ENCODE data around the gene CBFA2T2. TPM values are rescaled to one million over a fixed set of nuclear protein-coding genes. Genes with fewer than 3 reads are reported as not detected.
"Not testable (repeated sequence)": the region's sequence is repeated elsewhere in the genome, so short reads cannot be mapped to it uniquely, and the experiment has no call there.

The CBFA2T2 gene
- total RNA-seq, 2 donors from 2014 or later = 8.3 to 10.7 TPM

DNA sequence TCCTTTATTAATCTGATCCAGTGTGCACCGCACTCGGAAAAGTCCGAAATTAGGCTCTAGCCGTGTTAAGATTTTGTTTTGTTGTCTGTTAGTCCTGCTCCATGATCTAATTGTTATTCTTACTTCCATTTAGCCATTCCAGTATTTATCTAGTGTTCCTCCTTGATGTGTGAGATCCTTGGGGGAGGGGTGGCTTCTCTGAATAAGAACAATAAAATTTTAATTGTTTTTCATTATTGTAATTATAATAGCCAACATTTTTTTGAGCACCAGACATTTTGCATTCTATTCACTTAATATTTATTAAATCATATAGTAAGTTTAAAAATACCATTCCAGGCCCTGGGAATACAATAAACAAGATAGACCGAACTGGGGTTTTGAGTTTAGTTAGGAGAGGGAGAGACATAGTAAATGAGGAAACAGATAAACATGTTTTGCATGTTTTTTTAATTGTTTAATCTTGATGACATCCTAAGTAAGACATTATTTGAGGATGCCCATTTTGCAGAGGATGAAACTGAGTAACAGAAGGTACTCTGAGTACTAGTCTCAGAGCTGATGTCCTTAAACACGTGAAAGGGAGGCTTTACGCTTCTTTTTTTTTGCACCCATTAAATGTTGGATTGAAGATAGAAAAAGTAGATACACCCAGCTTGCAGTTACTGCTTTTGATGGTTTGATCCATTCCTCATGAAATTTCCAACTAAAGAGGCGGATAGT, 1.2 kb downstream of the CBFA2T2 start:
- ATAC-seq (no peak), DNase-seq (no peak)
- intact Hi-C loops (cut with DNase I) = no loop called here

DNA sequence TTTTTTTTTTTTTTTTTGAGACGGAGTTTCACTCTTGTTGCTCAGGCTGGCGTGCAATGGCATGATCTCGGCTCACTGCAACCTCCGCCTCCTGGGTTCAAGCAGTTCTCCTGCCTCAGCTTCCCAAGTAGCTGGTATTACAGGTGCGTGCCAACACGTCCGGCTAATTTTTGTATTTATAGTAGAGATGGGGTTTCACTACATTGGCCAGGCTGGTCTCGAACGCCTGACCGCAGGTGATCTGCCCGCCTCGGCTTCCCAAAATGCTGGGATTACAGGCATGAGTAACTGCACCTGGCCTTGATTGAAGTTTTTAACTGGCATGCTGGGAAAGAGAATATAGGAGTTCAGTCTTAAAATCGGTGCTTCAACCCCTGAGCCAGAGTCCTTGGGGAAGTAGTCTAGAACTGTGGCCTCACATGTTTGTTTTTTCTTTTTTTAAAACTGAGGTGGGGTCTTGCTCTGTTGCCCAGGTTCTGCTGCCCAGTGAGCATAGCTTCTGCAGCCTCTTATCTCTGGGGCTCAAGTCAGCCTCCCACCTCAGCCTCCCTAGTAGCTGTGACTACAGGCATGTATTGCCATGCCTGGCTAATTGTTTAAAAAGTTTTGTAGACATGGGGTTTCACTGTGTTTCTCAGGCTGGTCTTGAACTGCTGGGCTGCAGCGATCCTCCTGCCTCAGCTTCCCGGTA, 3.3 kb downstream of the CBFA2T2 start:
- DNase-seq (no peak), ATAC-seq (no peak)
- intact Hi-C loops (cut with DNase I) = no loop called here

GRCh38 chr20:33496776-33497175, 6.9 kb downstream of the CBFA2T2 start:
- ATAC-seq; intact Hi-C loops (cut with DNase I); DNase-seq: not testable (repeated sequence)

- DNase-seq (no peak), ATAC-seq (no peak)
- intact Hi-C loops (cut with DNase I) = no loop called here
Observed at GRCh38 chr20:33499355-33499754, 9.5 kb downstream of the CBFA2T2 start.

DNA sequence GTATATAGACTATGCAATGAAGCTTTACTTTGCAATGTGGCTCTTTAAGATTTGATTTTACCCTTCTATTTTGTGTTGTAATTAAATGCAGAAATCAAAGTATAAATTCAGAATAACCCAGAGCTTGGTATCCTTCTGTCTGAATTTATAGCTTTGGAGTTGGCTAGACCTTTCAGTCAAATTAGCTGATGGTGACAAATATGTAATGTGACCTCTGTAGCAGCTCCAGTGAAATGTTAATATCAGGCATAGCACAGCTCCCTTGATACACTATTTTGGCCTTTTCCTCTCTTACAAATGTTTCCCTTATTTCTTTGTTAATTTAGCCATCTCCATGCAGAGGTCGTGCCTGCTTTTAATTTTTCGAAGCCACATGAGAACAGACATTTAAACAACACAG, 11.1 kb downstream of the CBFA2T2 start:
- intact Hi-C loops (cut with DNase I) = no loop called here
- DNase-seq (no peak), ATAC-seq (no peak)

GRCh38 chr20:33503564-33503963, 13.7 kb downstream of the CBFA2T2 start:
- ATAC-seq = no peak
- intact Hi-C loops (cut with DNase I) = no loop called here

GRCh38 chr20:33506576-33506975, 16.7 kb downstream of the CBFA2T2 start:
- ATAC-seq = no peak
- intact Hi-C loops (cut with DNase I) = no loop called here
- DNase-seq = no peak

More at GRCh38 chr20:33503564-33503963, 13.7 kb downstream of the CBFA2T2 start:
- DNase-seq = no peak

- intact Hi-C loops (cut with DNase I) = no loop called here
- DNase-seq (no peak), ATAC-seq (no peak)
Observed at GRCh38 chr20:33507461-33507860, 17.6 kb downstream of the CBFA2T2 start.

DNA sequence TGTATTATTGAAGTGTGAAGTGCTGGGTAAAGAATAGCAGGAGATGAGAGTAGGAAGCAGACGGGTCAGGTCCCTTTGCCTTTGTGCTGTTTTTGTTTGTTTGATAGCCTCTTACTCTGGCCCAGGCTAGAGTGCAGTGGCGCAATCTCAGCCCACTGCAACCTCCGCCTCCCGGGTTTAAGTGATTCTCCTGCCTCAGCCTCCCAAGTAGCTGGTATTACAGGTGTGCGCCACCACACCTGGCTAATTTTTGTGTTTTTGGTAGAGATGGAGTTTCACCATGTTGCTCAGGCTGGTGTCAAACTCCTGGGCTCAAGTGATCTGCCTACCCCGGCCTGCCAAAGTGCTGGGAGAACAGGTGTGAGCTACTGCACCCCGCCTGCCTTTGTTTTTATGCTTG, 18.1 kb downstream of the CBFA2T2 start:
- intact Hi-C loops (cut with DNase I); ATAC-seq; DNase-seq: not testable (repeated sequence)

DNA sequence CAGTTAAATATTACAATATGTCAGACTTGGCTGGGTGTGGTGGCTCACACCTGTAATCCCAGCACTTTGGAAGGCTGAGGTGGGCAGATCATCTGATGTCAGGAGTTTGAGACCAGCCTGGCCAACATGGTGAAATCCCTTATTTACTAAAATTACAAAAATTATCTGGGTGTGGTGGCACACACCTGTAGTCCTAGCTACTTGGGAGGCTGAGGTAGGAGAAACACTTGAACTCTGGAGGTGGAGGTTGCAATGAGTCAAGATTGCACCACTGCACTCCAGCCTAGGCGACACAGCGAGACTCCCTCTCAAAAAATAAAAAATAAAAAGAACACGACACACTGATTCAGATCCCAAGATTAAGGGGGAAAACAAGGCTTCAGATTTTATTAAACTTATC, 19.2 kb downstream of the CBFA2T2 start:
- DNase-seq; ATAC-seq; intact Hi-C loops (cut with DNase I): not testable (repeated sequence)

GRCh38 chr20:33511876-33512275, 22.0 kb downstream of the CBFA2T2 start:
- intact Hi-C loops (cut with DNase I) = not testable (repeated sequence)

GRCh38 chr20:33515569-33516216, 25.8 kb downstream of the CBFA2T2 start:
- no peak for ATAC-seq
- intact Hi-C loops (cut with DNase I) = no loop called here
- no peak for DNase-seq

More at GRCh38 chr20:33511876-33512275, 22.0 kb downstream of the CBFA2T2 start:
- not testable (repeated sequence) for ATAC-seq, DNase-seq

DNA sequence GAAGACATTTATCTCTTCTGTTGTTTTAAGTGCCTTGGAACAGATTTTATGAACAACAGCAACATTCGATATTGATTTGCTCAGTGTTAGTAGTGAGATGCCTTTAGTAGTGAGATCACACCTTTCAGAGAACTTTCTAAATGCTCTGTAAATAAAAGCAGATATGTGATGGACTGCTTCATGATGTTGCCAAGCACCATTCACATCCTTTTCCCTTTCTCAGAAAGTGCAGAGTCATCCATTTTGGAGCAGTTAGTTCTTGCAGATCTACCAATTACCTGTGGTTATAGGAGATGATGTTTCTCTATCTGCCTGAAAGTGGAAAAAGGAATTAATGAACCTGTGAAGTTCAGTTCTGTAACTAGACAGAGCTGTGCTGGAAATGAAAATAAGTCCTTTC, 27.0 kb downstream of the CBFA2T2 start:
- ATAC-seq (no peak), DNase-seq (no peak)
- intact Hi-C loops (cut with DNase I) = no loop called here

GRCh38 chr20:33518071-33518470, 28.2 kb downstream of the CBFA2T2 start:
- ATAC-seq (no peak), DNase-seq (no peak)
- intact Hi-C loops (cut with DNase I) = no loop called here

GRCh38 chr20:33521461-33521860, 31.6 kb downstream of the CBFA2T2 start:
- no peak for ATAC-seq
- no peak for DNase-seq
- intact Hi-C loops (cut with DNase I) = no loop called here

GRCh38 chr20:33522256-33522820, 32.4 kb downstream of the CBFA2T2 start:
- no peak for ATAC-seq
- intact Hi-C loops (cut with DNase I) = no loop called here
- no peak for DNase-seq

- intact Hi-C loops (cut with DNase I) = no loop called here
- DNase-seq (no peak), ATAC-seq (no peak)
Observed at GRCh38 chr20:33524261-33524660, 34.4 kb downstream of the CBFA2T2 start.

- intact Hi-C loops (cut with DNase I) = no loop called here
- ATAC-seq (no peak), DNase-seq (no peak)
Observed at GRCh38 chr20:33526769-33527168, 36.9 kb downstream of the CBFA2T2 start.

- ATAC-seq (peak in 1 of 2 donors; percentile 62), DNase-seq (no peak)
- intact Hi-C loops (cut with DNase I) = no loop called here
Observed at GRCh38 chr20:33531047-33531877, 41.4 kb downstream of the CBFA2T2 start.

Data from left cardiac atrium (tissue), 4 donors.